ENCODE results near the gene CRYBB2.
"Not testable (repeated sequence)": the region's sequence is repeated elsewhere in the genome, so short reads cannot be mapped to it uniquely, and the experiment has no call there.

Gene CRYBB2, protein sequence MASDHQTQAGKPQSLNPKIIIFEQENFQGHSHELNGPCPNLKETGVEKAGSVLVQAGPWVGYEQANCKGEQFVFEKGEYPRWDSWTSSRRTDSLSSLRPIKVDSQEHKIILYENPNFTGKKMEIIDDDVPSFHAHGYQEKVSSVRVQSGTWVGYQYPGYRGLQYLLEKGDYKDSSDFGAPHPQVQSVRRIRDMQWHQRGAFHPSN

DNA sequence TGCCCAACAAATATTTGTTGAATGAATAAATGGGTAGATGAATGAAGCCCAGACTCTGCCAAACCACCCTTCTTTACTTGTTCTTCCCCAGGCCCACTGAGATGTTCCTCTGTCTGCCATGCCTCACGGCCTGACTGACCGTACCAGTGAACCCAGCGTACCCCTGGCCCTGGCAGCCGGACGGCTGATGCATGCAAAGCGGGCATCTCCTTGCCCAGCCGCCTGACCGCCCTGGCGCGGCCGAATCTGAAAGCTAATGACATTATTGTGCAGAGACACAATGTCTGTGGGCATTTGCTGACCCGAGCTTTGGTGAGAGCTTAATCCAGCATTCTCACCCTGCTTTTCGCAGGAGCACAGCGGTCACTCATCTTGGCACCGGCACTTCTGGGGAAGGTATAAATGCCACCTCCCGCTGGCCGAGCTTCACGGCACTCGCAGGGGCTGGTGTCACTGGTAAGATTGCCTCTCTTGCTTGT lies at the start of gene CRYBB2:
CRYBB2 (plus strand) TSS at position 429 of the 479 bp plus-strand sequence. CDS start 1,791 bp downstream, outside the sequence.
- DNase-seq, result no peak

DNA sequence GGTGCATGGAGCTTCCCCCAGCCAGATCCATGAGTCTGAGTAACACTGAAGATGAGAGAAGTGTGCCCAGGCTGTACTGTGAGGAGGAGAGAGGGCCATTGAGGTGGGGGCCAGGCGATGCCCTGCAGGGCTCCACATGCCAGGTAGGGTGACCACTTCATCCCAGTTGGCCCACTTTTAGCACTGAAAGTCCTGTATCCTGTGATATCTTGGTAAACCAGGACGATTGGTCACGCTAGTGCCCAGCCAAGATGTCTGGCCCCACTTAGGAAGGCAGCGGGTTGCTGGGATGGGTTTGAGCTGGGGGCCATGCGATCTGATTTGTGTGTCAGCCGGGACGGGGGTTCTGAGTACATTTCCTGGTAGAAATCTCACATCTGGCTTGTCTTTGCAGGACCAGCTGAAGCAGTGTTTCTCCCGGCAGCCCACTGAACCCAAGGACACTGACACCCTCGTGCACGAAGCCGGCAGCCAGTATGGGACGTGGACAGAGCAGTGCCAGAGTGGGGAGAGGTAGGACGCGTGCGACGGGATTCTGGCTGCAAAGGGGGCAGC lies 48.9 kb upstream of the CRYBB2 start:
- DNase-seq, result no peak

DNA sequence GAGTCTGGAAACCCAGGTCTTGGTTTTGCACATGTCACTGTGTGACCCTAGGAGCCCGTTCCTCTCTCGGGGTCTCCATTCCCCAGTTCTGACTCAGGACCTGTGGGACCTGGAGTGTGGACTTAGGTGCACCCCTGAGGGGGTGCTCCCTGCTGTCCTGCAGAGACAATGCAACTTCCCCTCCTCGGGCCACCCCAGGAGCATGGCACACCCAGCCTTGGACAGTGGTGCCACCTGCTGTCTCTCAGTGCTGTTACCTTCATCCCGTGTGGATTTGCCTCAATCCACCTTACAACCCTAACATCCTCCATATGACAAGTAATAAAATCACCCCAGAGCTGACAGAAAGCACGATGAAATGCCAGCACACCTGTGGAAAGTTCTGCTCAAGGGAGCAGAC lies 47.3 kb upstream of the CRYBB2 start:
- no peak for DNase-seq

DNA sequence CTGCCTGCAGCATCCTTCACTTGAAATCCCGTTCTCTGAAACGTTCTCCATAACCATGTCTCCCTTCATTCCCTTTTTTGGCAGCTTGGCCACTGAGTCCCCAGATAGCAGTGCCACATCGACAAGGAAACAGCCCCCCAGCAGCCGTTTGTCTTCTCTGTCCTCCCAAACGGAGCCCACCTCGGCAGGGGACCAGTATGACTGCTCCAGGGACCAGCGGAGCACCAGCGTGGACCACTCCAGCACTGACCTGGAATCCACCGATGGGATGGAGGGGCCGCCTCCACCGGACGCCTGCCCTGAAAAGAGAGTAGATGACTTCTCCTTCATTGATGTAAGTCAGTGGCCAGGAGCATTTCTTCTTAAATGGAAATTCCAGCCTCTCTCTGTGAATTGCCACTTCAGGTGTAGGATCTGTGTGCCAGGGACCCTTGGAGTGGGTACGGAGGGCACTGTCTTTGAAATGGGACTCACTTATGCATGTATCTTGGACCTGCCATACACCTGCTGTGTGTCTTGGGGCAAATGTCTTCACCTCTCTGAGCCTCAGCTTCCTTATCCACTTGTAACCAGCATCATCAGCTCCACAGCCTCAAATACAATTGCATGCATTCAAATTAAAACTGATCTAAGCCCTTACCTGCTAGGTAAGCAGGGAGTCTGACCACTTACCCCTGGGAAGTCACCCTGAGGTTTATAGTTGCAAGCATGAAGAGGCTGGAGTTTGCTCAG lies 45.1 kb upstream of the CRYBB2 start:
- DNase-seq, result no peak

DNA sequence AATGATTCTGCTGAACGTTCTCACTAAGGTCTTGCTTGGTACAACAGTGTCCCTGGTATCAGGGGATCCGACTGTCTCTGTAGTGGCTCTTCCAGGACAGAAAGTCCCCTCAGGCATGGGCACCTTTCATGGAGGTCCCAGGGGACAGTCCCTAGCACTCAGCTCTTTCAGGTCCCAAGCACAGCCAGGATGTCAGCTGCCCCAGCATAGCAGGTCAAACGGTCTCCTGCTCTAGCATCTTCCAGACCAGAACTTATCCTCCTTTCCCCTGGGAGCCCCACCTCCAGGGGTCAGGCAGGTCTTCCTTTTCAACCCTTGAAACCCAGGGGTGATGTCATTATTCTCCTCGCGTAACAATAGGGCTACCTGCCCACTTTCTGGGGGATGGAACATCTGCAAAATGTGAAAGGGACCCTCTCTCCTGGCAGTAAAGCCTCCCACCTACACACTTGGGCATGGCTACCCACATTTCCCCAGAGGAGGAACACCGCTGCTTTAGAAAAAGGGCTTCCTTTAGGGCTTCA lies 44.5 kb upstream of the CRYBB2 start:
- no peak for DNase-seq

DNA sequence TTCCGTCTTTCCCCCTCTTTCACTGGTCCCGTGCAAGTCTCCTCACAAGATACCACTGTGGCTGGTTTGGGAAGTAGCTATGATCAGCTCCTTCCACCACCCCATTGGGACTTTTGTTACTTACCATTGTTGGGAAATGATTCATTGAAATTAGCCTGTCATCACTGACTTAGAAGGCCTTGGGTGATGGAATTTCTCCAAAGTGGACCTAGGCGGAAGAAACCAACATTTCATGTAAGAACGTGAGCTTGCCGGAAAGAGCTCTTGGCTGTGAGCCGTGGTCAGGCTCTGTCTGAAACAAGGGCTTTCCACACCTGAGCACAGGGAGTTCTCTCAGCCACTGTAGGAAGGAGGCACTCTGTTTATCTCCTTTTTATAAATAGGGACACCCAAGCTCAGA lies 43.3 kb upstream of the CRYBB2 start:
- DNase-seq, result no peak

DNA sequence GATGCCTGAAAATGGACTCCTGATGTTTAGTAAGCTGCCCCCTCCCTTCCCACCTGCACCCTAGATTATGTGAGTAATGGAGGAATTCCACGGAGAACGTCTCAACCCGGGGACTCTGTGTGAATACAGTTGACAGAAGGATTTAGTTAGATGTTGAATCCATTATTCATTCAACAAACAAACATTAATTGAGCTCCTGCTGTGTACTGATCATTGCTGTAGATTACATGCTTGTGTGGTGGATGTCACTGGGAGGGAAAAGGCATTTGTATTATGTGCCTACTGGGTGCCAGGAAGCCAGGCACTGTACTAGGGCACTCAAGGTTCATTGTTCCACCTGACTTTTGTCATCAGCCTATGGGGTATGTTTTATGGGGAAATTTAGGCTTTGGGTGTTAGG lies 42.6 kb upstream of the CRYBB2 start:
- DNase-seq, result no peak

DNA sequence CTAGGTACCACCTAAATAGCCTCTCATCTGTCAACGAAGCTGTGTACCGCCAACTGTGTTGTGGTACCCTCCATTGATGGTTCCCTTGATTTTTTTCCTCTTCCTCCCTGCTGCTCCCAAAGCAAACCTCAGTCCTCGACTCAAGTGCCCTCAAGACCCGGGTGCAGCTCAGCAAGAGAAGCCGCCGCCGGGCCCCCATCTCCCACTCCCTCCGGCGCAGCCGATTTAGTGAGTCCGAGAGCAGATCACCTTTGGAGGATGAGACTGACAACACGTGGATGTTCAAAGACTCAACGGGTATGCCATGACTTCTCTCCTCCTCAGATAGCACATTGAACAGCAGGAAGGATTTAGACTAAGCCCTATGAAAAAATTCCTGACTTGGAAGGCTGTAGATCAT lies 42.2 kb upstream of the CRYBB2 start:
- no peak for DNase-seq

DNA sequence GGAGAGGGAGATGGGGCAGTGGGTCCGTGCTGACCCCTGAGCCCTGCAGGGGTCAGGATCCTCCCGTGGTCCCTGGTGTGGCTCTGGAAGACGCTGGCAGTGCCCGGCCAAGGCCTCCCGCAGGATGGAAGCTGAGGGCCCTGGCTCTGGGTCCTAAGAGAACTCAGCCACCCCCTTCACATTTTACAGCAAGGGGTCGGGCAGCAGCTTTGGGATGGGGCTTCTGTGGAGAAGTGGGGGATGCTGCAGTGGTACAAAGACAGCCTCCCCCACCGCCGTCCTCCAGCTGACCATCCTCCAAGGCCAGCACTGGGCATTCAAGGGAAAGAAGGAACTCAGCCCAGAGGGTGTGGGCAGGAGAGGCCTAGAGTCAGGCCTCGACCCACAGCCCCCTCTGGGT lies 41.5 kb upstream of the CRYBB2 start:
- DNase-seq, result no peak

DNA sequence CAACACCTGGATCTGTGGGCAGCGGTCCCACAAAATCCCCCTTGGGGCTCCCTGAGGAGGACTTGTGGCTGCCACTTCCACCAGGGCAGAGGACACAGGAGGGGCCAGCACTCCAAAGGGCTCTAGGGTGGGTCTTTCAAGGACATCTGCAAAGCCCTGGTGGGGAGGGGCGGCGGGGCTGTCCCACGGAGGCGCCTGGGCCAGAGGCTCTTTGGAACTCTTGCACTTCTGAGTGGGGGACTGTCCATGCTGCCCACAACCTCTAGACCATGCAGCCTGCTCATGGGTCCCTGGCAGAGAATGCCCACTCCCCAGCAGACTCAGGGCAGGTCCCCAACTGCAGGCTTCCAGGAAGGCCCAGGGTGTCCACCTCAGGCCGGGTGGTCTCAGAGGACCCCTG lies 41.1 kb upstream of the CRYBB2 start:
- DNase-seq, result not testable (repeated sequence)

DNA sequence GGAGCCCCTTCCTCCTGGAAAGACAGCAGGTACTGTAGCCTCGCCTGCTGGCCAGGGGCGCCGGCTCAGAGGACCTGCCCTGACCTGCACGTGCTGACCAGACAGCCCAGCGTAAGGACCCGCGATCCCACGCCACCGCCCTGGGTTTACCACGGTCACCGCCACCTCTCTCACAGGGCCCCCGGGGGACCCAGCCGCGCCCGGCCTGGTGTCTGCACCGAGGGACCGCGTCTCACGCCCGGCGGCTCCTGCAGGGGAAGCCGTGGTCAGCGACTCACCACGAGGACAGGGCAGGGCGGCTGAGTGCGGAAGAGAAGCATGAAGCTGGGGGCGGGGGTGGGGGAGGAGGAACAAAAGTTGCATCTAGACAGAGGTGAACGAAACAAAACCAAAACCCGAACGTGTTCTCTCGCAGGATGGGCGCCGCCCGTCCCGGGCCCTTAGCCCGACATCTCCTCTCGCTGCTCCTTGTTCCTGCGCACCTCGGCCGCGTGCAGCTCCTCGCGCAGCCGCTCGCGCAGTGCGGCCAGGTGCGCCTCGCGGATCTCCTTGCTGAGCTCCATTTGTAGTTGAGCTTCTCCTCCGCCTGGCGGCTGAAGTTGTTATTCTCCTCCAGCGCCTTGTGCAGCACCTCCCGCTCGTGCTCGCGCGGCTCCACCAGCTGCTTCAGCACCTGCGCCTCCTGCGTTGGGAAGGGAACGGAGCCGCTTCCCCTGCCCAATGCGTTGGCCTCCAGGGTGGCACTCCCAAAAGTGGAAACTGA lies 40.4 kb upstream of the CRYBB2 start:
- not testable (repeated sequence) for DNase-seq

DNA sequence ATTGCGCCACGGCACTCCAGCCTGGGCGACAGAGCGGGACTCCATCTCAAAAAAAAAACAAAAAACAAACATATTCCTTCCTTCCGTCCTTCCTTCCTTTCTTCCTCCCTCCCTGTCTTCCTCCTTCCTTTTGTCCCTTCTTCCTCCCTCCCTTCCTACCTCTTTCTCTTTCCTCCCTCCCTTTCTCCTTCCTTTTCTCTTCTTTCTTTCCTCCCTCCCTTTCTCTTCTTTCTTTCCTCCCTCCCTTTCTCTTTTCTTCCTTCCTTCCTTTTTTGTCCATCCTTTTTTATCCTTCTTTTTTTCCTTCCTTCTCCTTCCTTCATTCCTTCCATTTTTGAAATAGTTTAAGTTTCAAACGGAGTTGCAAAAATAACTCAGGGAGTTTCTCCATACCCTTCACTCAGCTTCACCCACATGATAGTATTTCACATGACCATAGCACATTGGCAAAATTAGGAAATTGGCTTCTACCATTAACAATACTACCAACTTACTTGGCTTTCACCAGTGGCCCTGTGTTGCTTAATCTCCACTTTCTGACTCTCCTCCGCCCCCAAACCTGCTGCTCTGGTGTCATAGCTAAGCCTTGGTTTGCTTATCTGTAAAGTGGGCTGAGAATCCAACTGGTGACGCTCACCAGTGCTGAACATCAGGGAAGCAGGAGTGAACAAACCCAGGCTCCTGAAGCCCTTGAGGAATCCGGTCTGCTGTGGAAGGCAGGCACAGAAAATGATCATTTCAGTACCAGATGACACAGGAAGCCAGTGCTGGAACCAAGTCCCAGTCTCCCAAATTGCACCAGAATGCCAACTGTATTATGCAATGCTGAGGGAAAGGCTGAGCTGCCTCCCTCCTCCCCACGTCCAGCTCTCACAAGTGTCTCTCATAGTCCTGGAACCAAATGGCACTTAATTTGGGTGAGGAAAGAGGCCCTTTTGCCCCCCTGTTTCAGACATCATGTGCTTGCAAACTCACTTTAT lies 37.0 kb upstream of the CRYBB2 start:
- no peak for DNase-seq

DNA sequence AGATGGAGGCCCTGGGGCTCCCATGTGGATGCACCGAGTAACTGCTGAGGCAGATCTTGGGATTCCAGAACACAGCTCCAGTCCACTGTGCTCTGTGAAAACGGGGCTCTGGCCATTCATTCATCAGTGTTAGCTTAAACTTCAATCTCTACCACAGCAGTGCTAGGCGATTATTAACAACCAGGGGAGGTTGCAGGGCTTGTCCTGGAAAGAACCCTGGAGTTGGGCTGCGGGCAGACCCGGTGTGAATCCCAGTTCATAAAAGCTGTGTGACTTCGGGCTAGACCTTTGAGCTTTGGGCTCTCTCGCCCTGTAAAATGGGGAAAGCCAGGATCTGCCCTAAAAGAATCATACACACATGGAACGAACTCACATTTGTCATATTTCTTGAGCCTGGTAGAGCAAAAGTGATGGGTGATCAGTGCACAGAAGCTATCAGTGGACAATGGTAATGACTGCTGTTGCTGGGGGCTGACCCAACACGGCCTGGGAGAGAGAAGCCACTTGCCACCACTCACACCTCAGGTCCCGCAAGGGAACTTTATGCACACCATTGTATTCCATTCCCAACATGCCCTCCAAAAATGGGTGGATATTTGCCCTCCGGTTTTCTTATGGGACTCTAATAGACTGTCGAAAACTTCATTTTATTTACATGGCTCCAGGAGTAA lies 35.4 kb upstream of the CRYBB2 start:
- DNase-seq, result no peak

DNA sequence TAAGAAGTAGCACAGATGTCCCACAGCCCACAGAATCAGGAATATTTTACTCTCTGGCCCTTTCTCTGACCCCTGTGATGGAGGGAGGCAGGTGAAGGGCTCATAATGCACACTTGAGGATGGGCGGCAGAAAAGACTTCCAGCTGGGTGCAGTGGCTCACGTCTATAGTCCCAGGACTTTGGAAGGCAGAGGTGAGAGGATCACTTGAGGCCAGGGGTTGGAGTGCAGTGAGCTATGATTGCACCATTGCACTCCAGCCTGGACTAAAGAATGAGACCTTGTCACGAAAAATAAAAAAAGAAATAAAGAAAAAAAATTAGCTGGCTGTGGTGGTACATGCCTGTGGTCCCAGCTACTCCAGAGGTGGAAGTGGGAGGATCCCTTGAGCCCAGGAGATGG lies 33.3 kb upstream of the CRYBB2 start:
- no peak for DNase-seq

DNA sequence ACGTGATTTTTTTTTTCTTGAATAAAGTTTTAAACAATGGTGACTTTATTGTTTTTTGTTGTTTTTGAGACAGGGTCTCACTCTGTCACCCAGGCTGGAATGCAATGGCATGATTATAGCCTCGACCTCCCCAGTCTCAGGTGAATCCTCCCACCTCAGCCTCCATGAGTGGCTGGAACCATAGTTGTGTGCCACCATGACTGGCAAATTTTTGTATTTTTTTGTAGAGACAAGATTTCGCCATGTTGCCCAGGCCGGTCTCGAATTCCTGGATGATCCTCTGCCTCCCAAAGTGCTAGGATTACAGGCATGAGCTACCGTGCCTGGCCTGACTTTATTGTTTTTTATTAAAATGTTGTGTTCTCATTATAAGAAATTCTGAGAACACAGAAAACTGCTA lies 32.0 kb upstream of the CRYBB2 start:
- no peak for DNase-seq

DNA sequence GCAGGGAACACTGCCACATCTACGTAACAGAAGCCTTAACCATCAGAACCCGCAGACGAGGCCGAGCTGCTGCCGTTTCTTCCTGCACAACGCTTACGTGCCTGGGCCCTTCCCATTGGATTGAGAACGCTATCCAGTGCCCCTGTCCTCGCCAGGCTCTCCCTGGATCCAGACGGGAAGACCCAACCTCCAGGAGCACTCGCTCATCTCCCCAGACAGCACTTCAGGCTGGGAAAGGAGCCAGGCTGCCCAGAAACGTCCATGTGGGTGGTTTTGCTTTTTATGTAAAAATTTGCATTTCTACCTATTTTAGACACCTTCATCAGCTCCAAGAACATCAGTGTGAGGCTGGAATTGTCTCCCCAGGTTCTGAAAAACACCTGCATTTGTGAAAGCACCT lies 27.0 kb upstream of the CRYBB2 start:
- DNase-seq, result no peak

DNA sequence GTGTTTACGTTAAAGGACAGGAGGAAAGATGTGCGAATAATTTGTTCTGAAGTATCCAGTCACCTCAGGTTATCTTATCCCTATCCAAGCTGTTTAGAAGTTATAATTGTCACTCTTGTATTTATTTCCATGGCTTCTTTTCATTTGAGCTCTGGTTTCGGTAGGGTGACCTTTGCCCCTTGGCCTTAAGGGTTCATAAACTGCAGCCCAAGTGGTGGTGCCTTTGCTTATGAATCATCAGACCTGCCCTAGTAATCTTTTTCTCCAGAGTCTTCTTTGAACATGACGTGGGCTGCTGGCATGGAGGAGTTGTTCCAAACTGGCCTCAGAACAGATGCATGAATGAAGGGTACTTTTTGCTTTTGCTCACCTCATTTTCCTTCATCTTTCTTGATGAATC lies 26.3 kb upstream of the CRYBB2 start:
- DNase-seq, result no peak

DNA sequence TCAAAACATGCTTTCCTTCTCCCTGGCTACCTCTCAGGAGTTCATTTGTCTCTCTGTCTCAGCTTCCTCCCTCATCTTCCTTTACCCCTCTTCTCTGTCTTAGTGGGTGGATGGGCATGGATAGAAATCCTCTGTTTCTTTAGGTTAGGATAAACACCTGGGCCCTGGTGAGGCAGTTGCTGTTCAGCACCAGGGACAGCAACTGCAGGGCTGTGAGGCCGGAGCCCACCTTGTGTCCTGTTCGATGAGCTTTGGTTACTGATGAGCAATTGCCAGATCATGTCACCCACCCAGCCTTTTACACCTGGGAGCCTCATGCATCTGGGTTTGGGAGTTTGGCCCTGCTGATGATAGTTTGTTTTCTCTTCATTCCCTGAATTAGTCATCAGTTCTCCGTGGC lies 25.9 kb upstream of the CRYBB2 start:
- no peak for DNase-seq

DNA sequence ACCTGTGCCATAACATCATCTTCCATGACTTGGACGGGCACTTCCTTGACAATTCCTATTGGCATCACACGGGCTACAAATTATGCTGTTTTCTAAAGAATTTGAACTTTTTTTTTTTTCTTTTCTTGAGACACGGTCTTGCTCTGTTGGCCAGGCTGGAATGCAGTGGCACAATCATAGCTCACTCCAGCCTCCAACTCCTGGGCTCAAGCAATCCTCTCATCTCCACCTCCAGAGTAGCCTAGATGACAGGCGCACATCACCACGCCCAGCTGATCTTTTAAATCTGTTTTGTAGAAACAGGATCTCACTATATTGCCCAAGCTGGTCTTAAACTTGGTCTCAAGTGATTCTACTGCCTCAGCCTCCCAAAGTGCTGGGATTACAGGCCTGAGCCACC lies 23.1 kb upstream of the CRYBB2 start:
- DNase-seq, result no peak

DNA sequence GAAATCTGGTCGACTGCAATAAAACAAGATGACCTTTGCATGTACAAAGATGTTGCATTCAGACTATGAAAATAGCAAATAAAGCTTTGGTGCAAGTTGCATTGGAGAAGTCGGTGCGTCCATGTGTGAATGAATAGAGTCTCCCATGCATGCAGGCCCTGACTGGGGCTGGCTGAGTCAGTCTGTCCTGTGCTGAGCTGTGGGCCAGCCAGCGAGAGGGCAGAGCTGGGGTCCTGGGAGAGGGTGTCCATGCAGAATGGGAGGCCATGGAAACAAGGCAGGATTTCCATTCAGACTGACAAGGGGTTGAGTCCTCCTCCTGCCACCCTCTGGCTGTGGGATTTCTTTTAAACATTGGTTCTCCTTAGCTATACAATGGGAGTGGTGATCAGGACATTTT lies 22.1 kb upstream of the CRYBB2 start:
- no peak for DNase-seq

DNA sequence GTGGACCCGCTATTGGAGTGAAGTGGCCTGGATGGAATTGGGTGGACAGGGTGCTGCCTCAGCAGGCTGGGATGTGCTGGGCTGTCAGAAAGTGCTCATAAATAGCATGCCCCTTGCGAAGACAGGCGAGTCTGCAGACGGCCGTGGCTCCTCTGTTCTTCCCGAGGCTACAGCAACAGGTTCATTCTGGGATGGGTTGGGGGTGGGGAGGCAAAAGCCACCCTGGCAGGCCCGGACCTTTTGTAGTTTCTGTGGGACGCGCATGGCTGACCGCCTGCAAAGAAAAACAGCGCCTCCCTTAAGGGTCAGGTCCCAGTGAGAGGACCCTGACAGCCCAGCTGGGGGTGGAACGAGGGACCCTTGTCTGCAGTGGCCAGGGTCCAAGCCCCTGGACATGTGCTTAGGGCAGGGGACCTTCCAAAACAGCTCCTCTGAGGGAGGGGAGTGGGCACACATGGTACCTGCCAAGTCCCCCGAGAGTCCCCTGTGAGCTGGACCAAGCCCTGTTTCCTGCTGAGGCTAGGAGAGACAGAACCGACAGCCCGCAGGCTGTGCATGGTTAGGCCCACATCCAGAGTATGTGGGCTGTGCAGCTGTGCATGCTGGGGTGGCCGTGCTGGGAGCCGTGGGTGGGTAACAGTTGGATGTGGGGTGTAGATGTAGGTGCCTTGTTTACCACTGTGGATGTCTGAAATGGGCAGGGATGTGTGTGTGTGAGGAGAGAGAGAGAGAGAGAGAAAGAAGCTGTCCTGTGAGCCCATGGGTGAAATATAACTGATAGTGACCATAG lies 19.5 kb upstream of the CRYBB2 start, which contains the start of gene CRYBB3:
CRYBB3 (plus strand) TSS at position 128 of the 790 bp plus-strand sequence. CDS start 1,539 bp downstream, outside the sequence.
- peak; percentile 9 for DNase-seq
